K562 (cell line): Measurements from ENCODE around the gene PBX1. TPM values are rescaled to one million over a fixed set of nuclear protein-coding genes. Genes with fewer than 3 reads are reported as not detected.

Source experiments
- ATAC-seq: fragments of 200-7000 bp; cut with Tn5 transposase; 3 replicates; pipeline ENCODE4 v1.9.1; 2020; ENCODE audit warnings: moderate library complexity
- BruUV-seq: library from RNA; stranded (reverse); fragments of 400-500 nt; replicated peaks from 2 replicates; lab custom pipeline; 2021; lab: Mats Ljungman, UMichigan
- CTCF ChIA-PET: fragments of 300-600 bp; formaldehyde crosslinking; extraction: SDS; loops from one replicate; lab custom pipeline; 2021; ENCODE audit warnings: low intra/inter-chr PET ratio; lab: Yijun Ruan, JAX
- POLR2A ChIA-PET: fragments of 300-600, 350-650 bp; sonication (Branson Sonifier 250); formaldehyde crosslinking; extraction: SDS; loops from one replicate; lab custom pipeline; 2021; ENCODE audit warnings: antibody characterized with exemption, inconsistent platforms; lab: Yijun Ruan, JAX
- DNase-seq, 4 experiments: peaks; one replicate each; pipeline versions ENCODE4 v3.0.0 to v3.0.0-alpha.2; 2011 to 2018; ENCODE audit warnings: low spot score in 3 of 4, mixed read lengths in 3 of 4; ENCODE audit errors: extremely low read depth in 1 of 4
- FAIRE-seq: peaks from 2 replicates; lab custom pipeline; 2011; peaks lifted over from hg19 to GRCh38; lab: Jason Lieb, UNC
- H2AFZ ChIP-seq: 2 replicates; pipeline ENCODE4 v1.6.0; 2011; ENCODE audit warnings: low read depth, low read length, control low read depth, inconsistent platforms
- H3K27ac ChIP-seq: fragments of 200-600 bp; 3 replicates; pipeline ENCODE4 v1.8.0; 2011; ENCODE audit warnings: low read depth, mild to moderate bottlenecking, control low read depth, inconsistent platforms, low read length, moderate library complexity, mixed read lengths; ENCODE audit errors: extremely low read depth
- H3K27me3 ChIP-seq, 2 experiments: fragments of 300-600 bp in 1 of 2; 2 replicates in 1 of 2; 3 replicates in 1 of 2; pipeline versions ENCODE4 v1.6.0 to v1.8.0; 2011; ENCODE audit warnings: inconsistent platforms in 2 of 2, low read length in 2 of 2, mild to moderate bottlenecking in 1 of 2, mixed read lengths in 1 of 2, moderate library complexity in 1 of 2; ENCODE audit not compliant: control insufficient read depth in 2 of 2, insufficient read depth in 2 of 2
- H3K36me3 ChIP-seq: fragments of 300-600 bp; 3 replicates; pipeline ENCODE4 v1.8.0; 2011; ENCODE audit warnings: mild to moderate bottlenecking, low read length, inconsistent platforms; ENCODE audit not compliant: control insufficient read depth, insufficient read depth
- H3K4me1 ChIP-seq, 2 experiments: fragments of 200-600 bp in 1 of 2; replicated peaks in 1 of 2; 2 replicates in 1 of 2; 3 replicates in 1 of 2; pipeline versions ENCODE4 v1.5.1 to v1.8.0; 2011; ENCODE audit warnings: inconsistent platforms in 2 of 2, low read length in 2 of 2, mild to moderate bottlenecking in 1 of 2, mixed read lengths in 1 of 2, moderate library complexity in 1 of 2; ENCODE audit not compliant: control insufficient read depth in 2 of 2, insufficient read depth in 2 of 2
- H3K4me2 ChIP-seq: 2 replicates; pipeline ENCODE4 v1.6.1; 2011; ENCODE audit warnings: low read length, control low read depth, inconsistent platforms, mixed read lengths; ENCODE audit not compliant: insufficient read depth
- H3K4me3 ChIP-seq: fragments of 200-600 bp; sonication (generic), shearing (Covaris generic); 2 replicates; pipeline ENCODE4 v1.5.1; 2016; ENCODE audit warnings: control low read depth, inconsistent platforms
- H3K79me2 ChIP-seq: fragments of 200-600 bp; 3 replicates; pipeline ENCODE4 v1.8.0; 2011; ENCODE audit warnings: low read length, inconsistent platforms; ENCODE audit not compliant: control insufficient read depth, insufficient read depth
- H3K9ac ChIP-seq, 2 experiments: 2 replicates each; pipeline versions ENCODE4 v1.6.0 to v1.6.1; 2011; ENCODE audit warnings: low read depth in 2 of 2, low read length in 2 of 2, control low read depth in 1 of 2, inconsistent platforms in 1 of 2, mild to moderate bottlenecking in 1 of 2, mixed read lengths in 1 of 2; ENCODE audit not compliant: insufficient read depth in 1 of 2
- H3K9me1 ChIP-seq: one replicate; pipeline ENCODE4 v1.6.0; 2011; ENCODE audit warnings: inconsistent platforms, mild to moderate bottlenecking, low read length, moderate library complexity; ENCODE audit not compliant: control insufficient read depth, insufficient read depth
- H3K9me3 ChIP-seq: replicated peaks from 2 replicates; pipeline ENCODE4 v1.5.1; 2011; ENCODE audit warnings: low read depth, low read length, inconsistent platforms; ENCODE audit not compliant: control insufficient read depth, insufficient read depth
- H4K20me1 ChIP-seq: replicated peaks from 2 replicates; pipeline ENCODE4 v1.6.1; 2011; ENCODE audit warnings: low read length, inconsistent platforms, mixed read lengths; ENCODE audit not compliant: control insufficient read depth, insufficient read depth
- BCL6 ChIP-seq: fragments of 250-450 bp; sonication (Bioruptor Pico); IDR thresholded peaks from 2 replicates; pipeline ENCODE4 v1.4.0; 2020
- HDAC1 ChIP-seq, 2 experiments: fragments of 450-650 bp; IDR thresholded peaks; 2 replicates each; pipeline ENCODE4 v1.6.1; 2016 to 2017; ENCODE audit warnings: inconsistent platforms in 1 of 2, mild to moderate bottlenecking in 1 of 2, moderate library complexity in 1 of 2
- IFI16 ChIP-seq: fragments of 250-450 bp; sonication (Bioruptor Pico); IDR thresholded peaks from 2 replicates; pipeline ENCODE4 v2.1.2; 2022; ENCODE audit warnings: mild to moderate bottlenecking, inconsistent platforms
- NCOR1 ChIP-seq: fragments of 450-650 bp; IDR thresholded peaks from 2 replicates; pipeline ENCODE4 v1.6.1; 2016; ENCODE audit warnings: mild to moderate bottlenecking, moderate library complexity
- NFE2 ChIP-seq: IDR thresholded peaks from 2 replicates; pipeline ENCODE4 v1.6.1; 2014; ENCODE audit warnings: antibody characterized with exemption, low read depth
- PML ChIP-seq: IDR thresholded peaks from 2 replicates; pipeline ENCODE4 v1.6.1; 2012; ENCODE audit warnings: low read length, inconsistent platforms
- RB1 ChIP-seq: fragments of 450-650 bp; IDR thresholded peaks from 2 replicates; pipeline ENCODE4 v1.6.1; 2017; ENCODE audit warnings: low read depth, mild to moderate bottlenecking
- SMAD1 ChIP-seq: fragments of 150-350 bp; IDR thresholded peaks from 2 replicates; pipeline ENCODE4 v1.6.1; 2014; ENCODE audit warnings: low read length, low read depth; ENCODE audit not compliant: partially characterized antibody
- TCF3 ChIP-seq: sonication (generic); formaldehyde crosslinking; IDR thresholded peaks from 2 replicates; pipeline ENCODE4 v1.4.0; 2020; ENCODE audit warnings: mild to moderate bottlenecking, missing genetic modification reagents
- ZEB2 ChIP-seq: fragments of 450-650 bp; IDR thresholded peaks from 2 replicates; pipeline ENCODE4 v1.6.1; 2016
- ZFP36 ChIP-seq: fragments of 150-350 bp; IDR thresholded peaks from 2 replicates; pipeline ENCODE4 v1.6.1; 2018; ENCODE audit warnings: low read length, low read depth; ENCODE audit not compliant: partially characterized antibody
- ZKSCAN1 ChIP-seq: fragments of 150-350 bp; IDR thresholded peaks from 2 replicates; pipeline ENCODE4 v1.6.1; 2016; ENCODE audit warnings: low read depth, low read length
- WGBS: fragments of 100-300 bp; shearing (Covaris generic); methylation state at CpG from one replicate; pipeline ENCODE4 v1.1.6; 2016; ENCODE audit warnings: low coverage, mixed read lengths; ENCODE audit not compliant: insufficient coverage; ENCODE audit errors: missing lambda C conversion rate; 5-methylcytosine and 5-hydroxymethylcytosine counted together
- in situ Hi-C: fragments of 300-500 bp; cut with MboI; formaldehyde crosslinking; loops from 4 replicates; pipeline ENCODE4 v1.15.0; 2018; ENCODE audit warnings: inconsistent platforms, mixed read lengths
- intact Hi-C: fragments of 100-400 bp; cut with micrococcal nuclease; formaldehyde crosslinking; loops from 2 replicates; pipeline ENCODE4 v1.14.2; 2022
- polyA plus RNA-seq, 8 experiments: library from polyadenylated mRNA; depleted of rRNA in 4 of 8; stranded (reverse) in 5 of 8; unstranded in 3 of 8; fragments of >200 nt; fragmentation: Nextera tagmentation in 2 of 8; fragmentation: Illumina TruSeq in 1 of 8; extraction: Ambion mirVana in 2 of 8; extraction: Trizol in 1 of 8; gene quantifications; 2 replicates each; pipeline versions ENCODE4 v1.2.1 to v1.2.3, GENCODE V29; 2011 to 2014; ENCODE audit warnings: inconsistent platforms in 1 of 8, missing spikeins in 1 of 8
- total RNA-seq, 7 experiments: library from RNA; depleted of rRNA in 6 of 7; stranded (reverse); fragments of >200 nt in 6 of 7; fragmentation: Illumina TruSeq in 2 of 7; extraction: Trizol in 2 of 7; gene quantifications; 2 replicates each; pipeline versions ENCODE4 v1.2.1 to v1.2.3, GENCODE V29; 2011 to 2021; ENCODE audit warnings: low replicate concordance in 1 of 7
- TF ChIP-seq, protein P1 (sequence below): sonication (generic); formaldehyde crosslinking; IDR thresholded peaks from 2 replicates; pipeline ENCODE4 v1.8.0; 2023; ENCODE audit warnings: missing genetic modification reagents, mild to moderate bottlenecking, borderline replicate concordance
- TF ChIP-seq, protein P2 (sequence below): fragments of 250-450 bp; sonication (Bioruptor Pico); IDR thresholded peaks from 2 replicates; pipeline ENCODE4 v1.5.0; 2020; ENCODE audit warnings: mild to moderate bottlenecking

PBX1 gene
- total and polyA plus RNA-seq, 9 of the 15 experiments (the other 6 are each of a cell fraction or from before 2014, with no cell fraction given): 0.03 to 0.62 (median 0.17) TPM

DNA sequence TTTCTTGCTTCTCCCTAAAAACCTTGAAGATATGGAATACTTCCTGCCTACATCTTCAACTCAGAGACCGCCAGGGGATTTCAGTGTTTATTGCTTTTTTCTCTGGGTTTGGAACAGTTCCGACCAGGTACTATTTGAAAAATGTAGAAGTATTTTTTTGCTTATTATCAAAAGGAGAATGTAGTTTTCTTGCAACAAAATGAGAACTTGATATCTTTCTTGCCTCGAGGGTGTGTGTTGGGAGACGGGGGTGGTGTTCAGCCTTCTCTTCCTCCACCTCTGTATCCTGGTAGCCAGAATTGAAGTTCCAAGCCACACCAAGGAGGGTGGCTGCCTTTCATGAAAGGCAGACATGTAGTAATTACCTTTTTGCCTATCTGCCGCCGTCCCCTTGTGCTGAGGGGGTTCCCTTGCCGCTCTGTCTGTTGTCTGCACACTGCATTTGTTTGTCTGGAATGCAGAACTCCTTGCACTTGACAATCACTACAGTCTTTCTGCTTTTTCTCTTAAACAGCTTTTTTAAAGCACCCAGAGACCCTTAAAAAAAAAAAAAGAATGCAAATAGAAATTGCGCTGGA is 212.1 kb downstream of the PBX1 start:
- intact Hi-C loops: no loop called here
- FAIRE-seq: no peak
- H3K4me1 ChIP-seq: peaks cover 4 to 53% of the 10 kb centered on the region in 2 experiments; a peak in 4 of 5 replicates
- TF ChIP-seq ZEB2: no peak
- TF ChIP-seq SMAD1: no peak
- TF ChIP-seq, protein P1, sequence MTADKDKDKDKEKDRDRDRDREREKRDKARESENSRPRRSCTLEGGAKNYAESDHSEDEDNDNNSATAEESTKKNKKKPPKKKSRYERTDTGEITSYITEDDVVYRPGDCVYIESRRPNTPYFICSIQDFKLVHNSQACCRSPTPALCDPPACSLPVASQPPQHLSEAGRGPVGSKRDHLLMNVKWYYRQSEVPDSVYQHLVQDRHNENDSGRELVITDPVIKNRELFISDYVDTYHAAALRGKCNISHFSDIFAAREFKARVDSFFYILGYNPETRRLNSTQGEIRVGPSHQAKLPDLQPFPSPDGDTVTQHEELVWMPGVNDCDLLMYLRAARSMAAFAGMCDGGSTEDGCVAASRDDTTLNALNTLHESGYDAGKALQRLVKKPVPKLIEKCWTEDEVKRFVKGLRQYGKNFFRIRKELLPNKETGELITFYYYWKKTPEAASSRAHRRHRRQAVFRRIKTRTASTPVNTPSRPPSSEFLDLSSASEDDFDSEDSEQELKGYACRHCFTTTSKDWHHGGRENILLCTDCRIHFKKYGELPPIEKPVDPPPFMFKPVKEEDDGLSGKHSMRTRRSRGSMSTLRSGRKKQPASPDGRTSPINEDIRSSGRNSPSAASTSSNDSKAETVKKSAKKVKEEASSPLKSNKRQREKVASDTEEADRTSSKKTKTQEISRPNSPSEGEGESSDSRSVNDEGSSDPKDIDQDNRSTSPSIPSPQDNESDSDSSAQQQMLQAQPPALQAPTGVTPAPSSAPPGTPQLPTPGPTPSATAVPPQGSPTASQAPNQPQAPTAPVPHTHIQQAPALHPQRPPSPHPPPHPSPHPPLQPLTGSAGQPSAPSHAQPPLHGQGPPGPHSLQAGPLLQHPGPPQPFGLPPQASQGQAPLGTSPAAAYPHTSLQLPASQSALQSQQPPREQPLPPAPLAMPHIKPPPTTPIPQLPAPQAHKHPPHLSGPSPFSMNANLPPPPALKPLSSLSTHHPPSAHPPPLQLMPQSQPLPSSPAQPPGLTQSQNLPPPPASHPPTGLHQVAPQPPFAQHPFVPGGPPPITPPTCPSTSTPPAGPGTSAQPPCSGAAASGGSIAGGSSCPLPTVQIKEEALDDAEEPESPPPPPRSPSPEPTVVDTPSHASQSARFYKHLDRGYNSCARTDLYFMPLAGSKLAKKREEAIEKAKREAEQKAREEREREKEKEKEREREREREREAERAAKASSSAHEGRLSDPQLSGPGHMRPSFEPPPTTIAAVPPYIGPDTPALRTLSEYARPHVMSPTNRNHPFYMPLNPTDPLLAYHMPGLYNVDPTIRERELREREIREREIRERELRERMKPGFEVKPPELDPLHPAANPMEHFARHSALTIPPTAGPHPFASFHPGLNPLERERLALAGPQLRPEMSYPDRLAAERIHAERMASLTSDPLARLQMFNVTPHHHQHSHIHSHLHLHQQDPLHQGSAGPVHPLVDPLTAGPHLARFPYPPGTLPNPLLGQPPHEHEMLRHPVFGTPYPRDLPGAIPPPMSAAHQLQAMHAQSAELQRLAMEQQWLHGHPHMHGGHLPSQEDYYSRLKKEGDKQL: no peak
- TF ChIP-seq ZFP36: no peak
- no peak for TF ChIP-seq NFE2
- TF ChIP-seq PML: no peak
- no peak for TF ChIP-seq ZKSCAN1
- TF ChIP-seq NCOR1: no peak
- TF ChIP-seq BCL6 (CRISPR knock-in tag): no peak
- TF ChIP-seq RB1: no peak
- TF ChIP-seq, protein P2, sequence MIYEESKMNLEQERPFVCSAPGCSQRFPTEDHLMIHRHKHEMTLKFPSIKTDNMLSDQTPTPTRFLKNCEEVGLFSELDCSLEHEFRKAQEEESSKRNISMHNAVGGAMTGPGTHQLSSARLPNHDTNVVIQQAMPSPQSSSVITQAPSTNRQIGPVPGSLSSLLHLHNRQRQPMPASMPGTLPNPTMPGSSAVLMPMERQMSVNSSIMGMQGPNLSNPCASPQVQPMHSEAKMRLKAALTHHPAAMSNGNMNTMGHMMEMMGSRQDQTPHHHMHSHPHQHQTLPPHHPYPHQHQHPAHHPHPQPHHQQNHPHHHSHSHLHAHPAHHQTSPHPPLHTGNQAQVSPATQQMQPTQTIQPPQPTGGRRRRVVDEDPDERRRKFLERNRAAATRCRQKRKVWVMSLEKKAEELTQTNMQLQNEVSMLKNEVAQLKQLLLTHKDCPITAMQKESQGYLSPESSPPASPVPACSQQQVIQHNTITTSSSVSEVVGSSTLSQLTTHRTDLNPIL (CRISPR knock-in tag): no peak
- no peak for TF ChIP-seq HDAC1 (IDR thresholded peaks at IDR 0.05)
- no peak for TF ChIP-seq TCF3
- no peak for TF ChIP-seq IFI16
- TF ChIP-seq, all 486 proteins: peak for 0
- H2AFZ ChIP-seq: no peak overlapping the region
- ChIA-PET CTCF (no interaction called here), POLR2A (interaction anchor here (0.7 kb wide), 1 partner anchor 1231 kb away, joined by 4 read pairs; no protein-coding TSS in a partner anchor)
- no peaks in the 10 kb centered on the region for H3K9me1 ChIP-seq
- WGBS: 27% methylated on average over 8 of the region's 8 CpGs
- H3K9me3 ChIP-seq: no peaks in the 10 kb centered on the region
- no peaks in the 10 kb centered on the region for H3K79me2 ChIP-seq
- no peak overlapping the region for H3K27ac ChIP-seq
- in situ Hi-C loops: no loop called here
- H3K36me3 ChIP-seq: no peaks in the 10 kb centered on the region
- no peak overlapping the region for H3K4me2 ChIP-seq
- no peaks in the 10 kb centered on the region for H4K20me1 ChIP-seq
- no peak for DNase-seq
- ATAC-seq: no peak
- BruUV-seq: no TSS peak
- H3K9ac ChIP-seq: no peak overlapping the region
- H3K4me3 ChIP-seq: no peak overlapping the region
- H3K27me3 ChIP-seq: no peaks in the 10 kb centered on the region
